B cell (primary cell): ENCODE results near the gene ARHGAP26. TPM values are rescaled to one million over a fixed set of nuclear protein-coding genes. Genes with fewer than 3 reads are reported as not detected.

Source experiments
- ATAC-seq: fragments of 200-7000 bp; cut with Tn5 transposase; one replicate; pipeline ENCODE4 v1.10.0; 2021; ENCODE audit warnings: low read depth, mild to moderate bottlenecking, moderate number of reproducible peaks, moderate library complexity
- CTCF ChIA-PET: fragments of 350-600 bp; sonication (Branson Sonifier 250); formaldehyde crosslinking; loops from one replicate; lab custom pipeline; 2021; ENCODE audit warnings: antibody characterized with exemption, inconsistent platforms; lab: Charles Lee
- POLR2A ChIA-PET: fragments of 350-600 bp; sonication (Branson Sonifier 250); formaldehyde crosslinking; loops from one replicate; lab custom pipeline; 2021; ENCODE audit warnings: antibody characterized with exemption; lab: Charles Lee
- DNase-seq: peaks from one replicate; pipeline ENCODE4 v3.0.0; 2013
- H2AFZ ChIP-seq: 2 replicates; pipeline ENCODE4 v1.6.1; 2012; ENCODE audit warnings: mild to moderate bottlenecking, low read depth, low read length; ENCODE audit not compliant: insufficient read depth, poor library complexity, severe bottlenecking
- H3K27ac ChIP-seq, 2 donors: 1 replicate in 1 of 2; 2 replicates in 1 of 2; pipeline ENCODE4 v1.5.1; 2012 to 2013; ENCODE audit warnings: low read length in 2 of 2, mild to moderate bottlenecking in 2 of 2, moderate library complexity in 1 of 2
- H3K27me3 ChIP-seq, 4 experiments: fragments of 200-600 bp in 1 of 4; sonication (generic) in 1 of 4; replicated peaks in 1 of 4; 1 replicate in 2 of 4; 2 replicates in 2 of 4; pipeline versions ENCODE4 v1.6.1 to v1.7.0; 2013 to 2016; ENCODE audit warnings: low read length in 3 of 4, mild to moderate bottlenecking in 2 of 4, mixed read lengths in 1 of 4, moderate library complexity in 1 of 4; ENCODE audit not compliant: insufficient read depth in 4 of 4, control insufficient read depth in 3 of 4; ENCODE audit errors: control extremely low read depth in 1 of 4
- H3K36me3 ChIP-seq, 2 experiments: replicated peaks in 1 of 2; 1 replicate in 1 of 2; 2 replicates in 1 of 2; pipeline versions ENCODE4 v1.6.1 to v1.7.1; 2013; ENCODE audit warnings: low read length in 1 of 2; ENCODE audit not compliant: insufficient read depth in 2 of 2, control insufficient read depth in 1 of 2; ENCODE audit errors: control extremely low read depth in 1 of 2, extremely low read depth in 1 of 2
- H3K4me1 ChIP-seq, 2 donors: fragments of 200-600 bp in 1 of 2; sonication (generic) in 1 of 2; 1 replicate in 1 of 2; 2 replicates in 1 of 2; pipeline versions ENCODE4 v1.5.1 to v1.6.1; 2013 to 2017; ENCODE audit warnings: low read length in 2 of 2; ENCODE audit not compliant: control insufficient read depth in 2 of 2, insufficient read depth in 2 of 2
- H3K4me2 ChIP-seq: replicated peaks from 2 replicates; pipeline ENCODE3; 2012; ENCODE audit warnings: mild to moderate bottlenecking, low read depth, low read length; ENCODE audit not compliant: poor library complexity, severe bottlenecking
- H3K4me3 ChIP-seq, 5 experiments: fragments of 200-600 bp in 1 of 5; sonication (generic) in 1 of 5; 1 replicate in 3 of 5; 2 replicates in 2 of 5; pipeline versions ENCODE4 v1.5.1 to v1.7.0; 2011 to 2016; ENCODE audit warnings: low read length in 4 of 5, mild to moderate bottlenecking in 4 of 5, low read depth in 2 of 5, control low read depth in 1 of 5, moderate library complexity in 1 of 5; ENCODE audit not compliant: insufficient read depth in 1 of 5; ENCODE audit errors: control extremely low read depth in 1 of 5, extremely low read depth in 1 of 5
- H3K79me2 ChIP-seq: fragments of 200-600 bp; sonication (generic); one replicate; pipeline ENCODE4 v1.6.0; 2016; ENCODE audit warnings: low read length; ENCODE audit not compliant: control insufficient read depth, insufficient read depth
- H3K9ac ChIP-seq: fragments of 200-600 bp; sonication (generic); 2 replicates; pipeline ENCODE4 v1.6.1; 2017; ENCODE audit warnings: mild to moderate bottlenecking, low read length, moderate library complexity
- H3K9me3 ChIP-seq, 3 donors: one replicate each; pipeline versions ENCODE4 v1.6.1 to v1.7.1; 2013; ENCODE audit warnings: low read length in 2 of 3; ENCODE audit not compliant: control insufficient read depth in 2 of 3, insufficient read depth in 1 of 3; ENCODE audit errors: control extremely low read depth in 1 of 3
- H4K20me1 ChIP-seq: 2 replicates; pipeline ENCODE4 v1.6.0; 2012; ENCODE audit warnings: mild to moderate bottlenecking, low read length; ENCODE audit not compliant: insufficient read depth, control insufficient read depth, poor library complexity, severe bottlenecking
- H3K27ac Mint-ChIP-seq: one replicate; pipeline ENCODE4 v1.8.0; 2021; ENCODE audit warnings: mixed read lengths
- H3K27me3 Mint-ChIP-seq: one replicate; pipeline ENCODE4 v1.8.0; 2021; ENCODE audit warnings: mixed read lengths
- H3K4me1 Mint-ChIP-seq: one replicate; pipeline ENCODE4 v1.8.0; 2021; ENCODE audit warnings: mixed read lengths
- H3K4me3 Mint-ChIP-seq: one replicate; pipeline ENCODE4 v1.8.0; 2021; ENCODE audit warnings: mixed read lengths
- H3K9me3 Mint-ChIP-seq: one replicate; pipeline ENCODE4 v1.8.0; 2022; ENCODE audit warnings: mixed read lengths; ENCODE audit not compliant: insufficient read depth
- CTCF ChIP-seq: fragments of 200-600 bp; IDR thresholded peaks from one replicate; pipeline ENCODE4 v1.8.0; 2022; ENCODE audit warnings: antibody characterized with exemption, mild to moderate bottlenecking
- EZH2 ChIP-seq: IDR thresholded peaks from 2 replicates; pipeline ENCODE4 v1.6.1; 2012; ENCODE audit warnings: borderline replicate concordance, low read depth, mild to moderate bottlenecking, moderate library complexity, low read length; ENCODE audit not compliant: insufficient read depth, poor library complexity, severe bottlenecking
- WGBS: methylation state at CpG from one replicate; pipeline ENCODE4 v1.1.5; 2013; ENCODE audit warnings: missing lambda C conversion rate; ENCODE audit not compliant: insufficient coverage; 5-methylcytosine and 5-hydroxymethylcytosine counted together
- intact Hi-C: fragments of 100-400 bp; cut with micrococcal nuclease; formaldehyde crosslinking; loops from one replicate; pipeline ENCODE4 v1.10.0; 2022
- polyA plus RNA-seq: library from polyadenylated mRNA; depleted of rRNA; stranded (reverse); fragments of >200 nt; gene quantifications from 2 replicates; pipeline ENCODE4 v1.2.3, GENCODE V29; 2012
- total RNA-seq, 2 donors: library from RNA; stranded (reverse); fragments of 120-200 nt in 1 of 2; gene quantifications; 1 replicate in 1 of 2; 2 replicates in 1 of 2; pipeline versions ENCODE4 v1.2.3 to v1.2.4, GENCODE V29; 2013 to 2022

Gene ARHGAP26
- total and polyA plus RNA-seq, 2 donors (not counting 1 experiment from before 2014, with no cell fraction given): 1.8 to 22.5 TPM

GRCh38 chr5:143008809-143009521 lies 238.8 kb downstream of the ARHGAP26 start:
- Histone ChIP-seq H3K9me3 (no peaks in the 10 kb centered on the region), H3K27me3 (no peaks in the 10 kb centered on the region), H3K36me3 (no peaks in the 10 kb centered on the region), H3K4me1 (peaks cover 27 to 31% of the 10 kb centered on the region in 2 donors), H3K4me3 (no peak overlapping the region), H4K20me1 (no peaks in the 10 kb centered on the region), H3K4me2 (peak overlapping the region; percentile 37), H3K27ac (no peak overlapping the region), H3K9ac (no peak overlapping the region), H3K79me2 (no peaks in the 10 kb centered on the region), H2AFZ (no peak overlapping the region)
- Mint-ChIP-seq H3K4me3 (peak overlapping the region; percentile 4), H3K27me3 (no peaks in the 10 kb centered on the region), H3K27ac (peak overlapping the region; percentile 78), H3K9me3 (no peaks in the 10 kb centered on the region), H3K4me1 (peaks cover 58% of the 10 kb centered on the region)
- DNase-seq (peak; percentile 83), ATAC-seq (peak; percentile 76)
- ChIA-PET POLR2A (no interaction called here), CTCF (interaction anchor here (0.6 to 2.0 kb wide), 14 partner anchors 9 to 818 kb away, joined by 3 to 16 read pairs (median 3); partner anchors contain the start of gene NR3C1)
- intact Hi-C loops: loop anchor here (1.0 to 10.0 kb wide), 2 partner anchors 87 to 576 kb away; no protein-coding TSS in a partner anchor
- TF ChIP-seq EZH2 (no peak), CTCF (peak; percentile 26)
- WGBS: no CpG with 5 or more reads among the region's 10 CpGs

GRCh38 chr5:143010351-143010750 lies 240.2 kb downstream of the ARHGAP26 start:
- POLR2A ChIA-PET: no interaction called here
- intact Hi-C loops: no loop called here

More at GRCh38 chr5:143010351-143010750, 240.2 kb downstream of the ARHGAP26 start:
- H3K4me3 ChIP-seq: no peak overlapping the region
- peaks cover 45% of the 10 kb centered on the region for H3K4me1 Mint-ChIP-seq
- H3K9ac ChIP-seq: no peak overlapping the region
- ATAC-seq (no peak), DNase-seq (no peak)
- no peaks in the 10 kb centered on the region for H3K27me3 Mint-ChIP-seq
- CTCF ChIA-PET: interaction anchor here (1.0 to 2.0 kb wide), 2 partner anchors 8 to 11 kb away, joined by 3 to 4 read pairs; no protein-coding TSS in a partner anchor
- 100% methylated on average over 1 of the region's 1 CpG for WGBS
- no peaks in the 10 kb centered on the region for H3K36me3 ChIP-seq
- peaks cover 14 to 17% of the 10 kb centered on the region in 2 donors for H3K4me1 ChIP-seq
- no peak overlapping the region for H3K4me3 Mint-ChIP-seq
- H3K9me3 ChIP-seq: no peaks in the 10 kb centered on the region
- peak overlapping the region in 1 of 2 donors; percentile 41 for H3K27ac ChIP-seq
- H2AFZ ChIP-seq: no peak overlapping the region
- H4K20me1 ChIP-seq: no peaks in the 10 kb centered on the region
- TF ChIP-seq CTCF (no peak), EZH2 (no peak)
- no peaks in the 10 kb centered on the region for H3K79me2 ChIP-seq
- no peaks in the 10 kb centered on the region for H3K9me3 Mint-ChIP-seq
- no peaks in the 10 kb centered on the region for H3K27me3 ChIP-seq
- no peak overlapping the region for H3K4me2 ChIP-seq
- peak overlapping the region; percentile 41 for H3K27ac Mint-ChIP-seq
